MCF 10A (cell line): Measurements from ENCODE around the gene CLK3. TPM values are rescaled to one million over a fixed set of nuclear protein-coding genes. Genes with fewer than 3 reads are reported as not detected.

Experiments
- BruUV-seq: library from RNA; stranded (reverse); fragments of 400-500 nt; replicated peaks from 2 replicates; lab custom pipeline; 2021; lab: Mats Ljungman, UMichigan
- CTCF ChIA-PET: fragments of 300-600 bp; sonication (Branson Sonifier 250); formaldehyde crosslinking; extraction: SDS; loops from one replicate; lab custom pipeline; 2021; ENCODE audit warnings: antibody characterized with exemption, inconsistent platforms; lab: Yijun Ruan, JAX
- POLR2A ChIA-PET: fragments of 300-600, 350-650 bp; sonication (Branson Sonifier 250); formaldehyde crosslinking; extraction: SDS; loops from one replicate; lab custom pipeline; 2020; ENCODE audit warnings: antibody characterized with exemption, inconsistent platforms; lab: Yijun Ruan, JAX
- DNase-seq: peaks from one replicate; pipeline ENCODE4 v3.0.0-alpha.2; 2018; ENCODE audit not compliant: unreplicated experiment
- H3K27ac Mint-ChIP-seq: one replicate; pipeline ENCODE4 v1.8.0; 2022; ENCODE audit warnings: mild to moderate bottlenecking, low read depth, mixed read lengths; ENCODE audit not compliant: unreplicated experiment
- H3K27me3 Mint-ChIP-seq: one replicate; pipeline ENCODE4 v1.8.0; 2022; ENCODE audit warnings: mixed read lengths; ENCODE audit not compliant: insufficient read depth, unreplicated experiment
- H3K36me3 Mint-ChIP-seq: one replicate; pipeline ENCODE4 v1.8.0; 2022; ENCODE audit warnings: mild to moderate bottlenecking, moderate library complexity, mixed read lengths; ENCODE audit not compliant: insufficient read depth, unreplicated experiment
- H3K4me1 Mint-ChIP-seq: one replicate; pipeline ENCODE4 v1.8.0; 2022; ENCODE audit warnings: mixed read lengths; ENCODE audit not compliant: insufficient read depth, unreplicated experiment
- H3K4me3 Mint-ChIP-seq: one replicate; pipeline ENCODE4 v1.8.0; 2022; ENCODE audit warnings: mild to moderate bottlenecking, moderate library complexity, mixed read lengths; ENCODE audit not compliant: unreplicated experiment
- H3K9me3 Mint-ChIP-seq: one replicate; pipeline ENCODE4 v1.8.0; 2022; ENCODE audit warnings: mixed read lengths; ENCODE audit not compliant: unreplicated experiment
- intact Hi-C: fragments of 100-400 bp; cut with micrococcal nuclease; formaldehyde crosslinking; loops from 2 replicates; pipeline ENCODE4 v1.14.1; 2022
- total RNA-seq: library from RNA; stranded (reverse); gene quantifications from 2 replicates; pipeline ENCODE4 v1.2.3, GENCODE V29; 2022
- TF ChIP-seq, protein P1 (sequence below): fragments of 200-600 bp; IDR thresholded peaks from one replicate; pipeline ENCODE4 v1.8.0; 2022; ENCODE audit warnings: antibody characterized with exemption, mild to moderate bottlenecking; ENCODE audit not compliant: unreplicated experiment

Gene CLK3
- total RNA-seq, 1 experiment from 2014 or later, result 57.8 TPM

DNA sequence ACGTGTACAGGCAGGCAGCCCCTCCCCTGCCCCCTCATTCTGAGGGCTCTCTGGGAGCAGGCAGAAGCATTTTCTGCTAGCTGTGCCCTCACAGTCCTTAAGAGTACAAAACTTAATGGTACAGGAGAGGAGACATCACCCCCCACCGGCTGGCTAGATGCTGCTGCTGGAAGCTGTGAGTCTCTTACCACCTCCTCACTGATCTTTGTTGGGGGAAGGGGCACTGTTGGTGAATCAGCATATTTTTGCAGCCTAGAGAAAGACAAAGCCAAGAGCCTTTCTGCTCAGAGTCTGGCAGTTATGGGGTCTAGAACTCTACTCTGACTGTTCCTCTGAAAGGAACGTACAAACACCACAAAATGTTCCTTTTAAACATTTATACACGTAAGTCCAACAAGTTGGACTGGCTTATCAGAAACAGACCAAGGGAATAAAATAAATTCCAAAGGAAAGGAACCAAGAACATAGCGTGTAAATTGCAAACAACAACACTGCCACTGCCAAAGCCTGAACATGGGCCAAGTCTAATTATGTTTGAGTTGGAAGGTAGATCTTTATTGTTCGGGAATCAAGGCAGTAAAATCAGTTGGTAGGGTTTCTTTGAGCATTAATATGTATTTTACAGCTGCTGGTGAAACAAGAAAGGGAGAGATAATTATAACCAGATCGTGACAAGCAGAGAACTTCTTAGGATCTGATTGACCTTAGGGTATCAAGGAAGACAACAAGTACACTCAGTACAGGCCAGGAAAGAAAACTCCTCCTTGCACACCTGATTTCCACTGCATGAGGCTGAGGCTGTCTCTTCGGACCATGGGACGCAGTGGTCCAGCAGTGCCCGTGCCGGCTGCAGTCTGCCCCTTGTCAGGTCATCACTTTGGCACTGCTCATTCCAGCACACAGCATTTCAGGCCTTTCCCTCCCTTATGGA lies 27.4 kb downstream of the CLK3 start:
- H3K9me3 Mint-ChIP-seq, result no peaks in the 10 kb centered on the region
- no peak overlapping the region for H3K27ac Mint-ChIP-seq
- no peak overlapping the region for H3K4me3 Mint-ChIP-seq
- H3K36me3 Mint-ChIP-seq, result peaks cover 22% of the 10 kb centered on the region
- POLR2A ChIA-PET, result interaction anchor here (0.6 to 1.1 kb wide), 3 partner anchors 20 to 120 kb away, joined by 3 to 4 read pairs (median 4); no protein-coding TSS in a partner anchor
- no peak for DNase-seq
- intact Hi-C loops, result no loop called here
- H3K4me1 Mint-ChIP-seq, result peaks cover 5% of the 10 kb centered on the region
- H3K27me3 Mint-ChIP-seq, result no peaks in the 10 kb centered on the region
- CTCF ChIA-PET, result interaction anchor here (1.0 to 26.9 kb wide), 3 partner anchors 7 to 126 kb away, joined by 3 to 632 read pairs (median 5); partner anchors contain the start of gene CSK
- TF ChIP-seq, protein P1, sequence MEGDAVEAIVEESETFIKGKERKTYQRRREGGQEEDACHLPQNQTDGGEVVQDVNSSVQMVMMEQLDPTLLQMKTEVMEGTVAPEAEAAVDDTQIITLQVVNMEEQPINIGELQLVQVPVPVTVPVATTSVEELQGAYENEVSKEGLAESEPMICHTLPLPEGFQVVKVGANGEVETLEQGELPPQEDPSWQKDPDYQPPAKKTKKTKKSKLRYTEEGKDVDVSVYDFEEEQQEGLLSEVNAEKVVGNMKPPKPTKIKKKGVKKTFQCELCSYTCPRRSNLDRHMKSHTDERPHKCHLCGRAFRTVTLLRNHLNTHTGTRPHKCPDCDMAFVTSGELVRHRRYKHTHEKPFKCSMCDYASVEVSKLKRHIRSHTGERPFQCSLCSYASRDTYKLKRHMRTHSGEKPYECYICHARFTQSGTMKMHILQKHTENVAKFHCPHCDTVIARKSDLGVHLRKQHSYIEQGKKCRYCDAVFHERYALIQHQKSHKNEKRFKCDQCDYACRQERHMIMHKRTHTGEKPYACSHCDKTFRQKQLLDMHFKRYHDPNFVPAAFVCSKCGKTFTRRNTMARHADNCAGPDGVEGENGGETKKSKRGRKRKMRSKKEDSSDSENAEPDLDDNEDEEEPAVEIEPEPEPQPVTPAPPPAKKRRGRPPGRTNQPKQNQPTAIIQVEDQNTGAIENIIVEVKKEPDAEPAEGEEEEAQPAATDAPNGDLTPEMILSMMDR, result no peak
- BruUV-seq, result no TSS peak

DNA sequence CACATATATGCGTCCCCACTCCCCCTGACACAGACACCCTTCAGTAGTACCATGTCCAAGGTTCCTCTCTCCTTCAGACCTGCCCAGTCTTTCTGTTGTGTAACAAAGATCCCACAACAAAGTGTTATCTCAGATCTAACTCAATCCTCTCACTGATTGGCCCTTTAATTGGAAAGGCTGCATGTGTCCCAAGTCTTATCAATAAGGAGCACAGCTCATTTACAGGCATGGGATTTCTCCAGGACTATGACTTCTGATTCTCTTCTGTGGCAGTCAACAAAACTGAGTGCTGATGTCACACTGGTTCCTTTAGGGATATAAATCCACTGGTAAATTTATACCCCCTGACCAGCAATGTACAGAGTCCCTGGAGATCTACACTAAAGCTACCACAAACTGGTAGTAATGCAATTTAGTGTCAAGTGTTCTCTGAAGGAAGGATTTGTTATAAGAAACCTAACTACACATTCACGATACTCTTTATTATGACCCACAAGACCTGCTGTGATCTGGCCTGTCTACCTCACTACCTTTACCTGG lies 28.1 kb downstream of the CLK3 start:
- Mint-ChIP-seq H3K4me3 (no peak overlapping the region), H3K36me3 (peaks cover 17% of the 10 kb centered on the region), H3K9me3 (no peaks in the 10 kb centered on the region), H3K4me1 (peaks cover 5% of the 10 kb centered on the region), H3K27ac (no peak overlapping the region), H3K27me3 (no peaks in the 10 kb centered on the region)
- no peak for DNase-seq
- TF ChIP-seq, protein P1, result no peak
- intact Hi-C loops, result no loop called here
- POLR2A ChIA-PET, result no interaction called here
- CTCF ChIA-PET, result interaction anchor here (1.0 to 26.9 kb wide), 3 partner anchors 8 to 125 kb away, joined by 3 to 632 read pairs (median 5); partner anchors contain the start of gene CSK
- BruUV-seq, result no TSS peak

DNA sequence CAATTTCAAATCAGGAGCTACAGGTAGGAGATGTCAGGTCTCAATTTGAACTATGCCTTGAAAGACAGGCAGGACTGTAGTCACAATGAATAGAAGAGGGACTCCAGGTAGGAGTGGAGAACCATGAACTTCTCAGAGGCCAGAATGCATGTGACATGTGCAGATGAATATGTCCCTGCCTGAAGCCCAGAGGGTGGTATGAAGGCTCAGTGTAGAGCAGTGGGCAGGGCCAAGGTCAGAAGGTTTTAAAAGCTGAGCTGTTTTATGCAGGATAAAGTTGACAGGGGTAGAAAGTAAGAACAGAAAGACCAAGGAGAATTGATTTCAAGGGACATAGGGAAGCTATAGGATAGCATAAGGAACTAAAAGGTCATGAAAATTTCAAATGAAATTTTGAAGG lies 30.8 kb downstream of the CLK3 start:
- no peaks in the 10 kb centered on the region for H3K9me3 Mint-ChIP-seq
- peaks cover 5% of the 10 kb centered on the region for H3K4me1 Mint-ChIP-seq
- BruUV-seq, result no TSS peak
- H3K36me3 Mint-ChIP-seq, result peaks cover 9% of the 10 kb centered on the region
- no peaks in the 10 kb centered on the region for H3K27me3 Mint-ChIP-seq
- TF ChIP-seq, protein P1, result no peak
- H3K4me3 Mint-ChIP-seq, result no peak overlapping the region
- H3K27ac Mint-ChIP-seq, result no peak overlapping the region
- no peak for DNase-seq
- intact Hi-C loops, result no loop called here
- ChIA-PET POLR2A (no interaction called here), CTCF (interaction anchor here (0.6 to 26.9 kb wide), 4 partner anchors 11 to 185 kb away, joined by 4 to 632 read pairs (median 12); partner anchors contain the start of gene CSK)
